GM18519 (cell line): ENCODE results near the gene EXOSC9.

Experiments used
- ATAC-seq: cut with Tn5 transposase; IDR thresholded peaks from one replicate; pipeline ENCODE4 v1.9.1; 2021; ENCODE audit warnings: mild to moderate bottlenecking, moderate library complexity; ENCODE audit not compliant: unreplicated experiment, low FRiP score

The EXOSC9 gene

DNA sequence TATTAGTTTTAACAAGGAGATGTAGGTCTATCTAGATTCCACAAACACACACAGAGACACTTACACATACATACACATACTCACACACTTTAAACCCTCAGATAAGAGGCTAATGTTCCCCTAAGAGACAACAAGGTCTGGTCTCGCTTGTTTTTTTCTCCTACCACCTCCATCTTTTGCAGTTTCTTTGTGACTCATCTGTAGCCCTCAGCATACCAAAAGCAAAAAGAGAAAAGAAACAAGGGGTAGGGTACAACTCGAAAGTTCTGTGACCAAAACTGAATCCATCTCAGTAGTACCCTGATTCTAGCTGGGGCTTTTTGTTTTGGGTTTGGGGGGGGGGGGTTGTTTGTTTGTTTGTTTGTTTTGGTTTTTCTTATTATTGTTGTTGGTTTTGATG lies 12.2 kb upstream of the EXOSC9 start:
- peak; percentile 86 for ATAC-seq

DNA sequence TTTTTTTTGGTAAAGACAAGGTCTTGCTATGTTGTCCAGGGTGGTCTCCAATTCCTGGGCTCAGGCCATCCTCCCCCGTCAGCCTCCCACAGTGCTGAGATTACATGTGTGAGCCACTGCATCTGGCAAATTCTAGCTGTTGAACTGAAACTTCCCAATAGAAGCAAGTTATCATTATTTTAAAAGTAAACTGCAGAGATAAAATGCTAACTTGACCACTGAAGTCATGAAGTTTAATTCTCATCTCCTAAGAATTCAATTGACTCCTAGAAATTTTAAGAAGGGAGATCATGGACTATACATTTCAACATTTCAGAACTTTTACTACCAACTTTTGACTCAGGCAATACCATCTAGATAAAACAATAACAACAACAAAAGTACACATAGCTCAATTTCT lies 11.7 kb upstream of the EXOSC9 start:
- ATAC-seq = no peak

DNA sequence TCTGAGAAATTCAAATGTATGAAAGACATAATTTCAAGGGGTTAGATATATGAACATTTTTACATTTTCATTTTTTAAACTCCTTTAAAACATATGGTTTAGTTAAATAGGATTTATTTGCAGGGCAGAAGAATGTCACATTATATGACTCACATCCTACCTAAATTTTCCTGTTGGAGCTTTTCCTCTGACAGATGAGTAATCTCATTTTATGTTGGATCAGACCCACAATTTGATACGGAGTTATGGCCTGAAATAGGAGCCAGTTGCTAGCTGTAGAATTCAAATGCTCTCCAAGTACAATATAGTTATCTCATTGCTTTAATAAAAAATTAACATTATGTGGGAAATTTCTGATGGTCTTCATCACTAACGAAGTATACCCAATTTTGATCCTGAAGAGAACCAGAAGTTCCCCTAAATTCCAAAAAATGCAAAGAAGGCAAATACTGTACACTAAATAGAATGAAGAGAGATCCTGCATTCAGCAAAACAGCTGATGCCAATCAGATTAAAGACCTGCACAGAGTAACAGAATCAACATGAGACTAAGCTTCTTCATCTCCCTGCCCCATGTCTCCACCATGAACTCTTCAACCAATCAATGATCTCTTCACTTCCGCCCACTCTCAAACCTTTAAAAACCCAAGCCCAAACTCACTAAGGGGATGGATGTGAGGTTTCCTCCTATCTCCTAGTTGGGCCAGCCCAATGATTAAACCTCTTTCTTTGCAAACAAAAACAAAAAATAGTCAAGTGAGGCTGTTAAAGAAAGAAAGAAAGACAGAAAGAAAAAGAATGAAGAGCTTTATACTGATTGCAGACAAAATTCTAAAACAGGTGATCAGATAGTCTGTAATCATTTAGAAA lies 10.9 kb upstream of the EXOSC9 start:
- ATAC-seq = no peak

DNA sequence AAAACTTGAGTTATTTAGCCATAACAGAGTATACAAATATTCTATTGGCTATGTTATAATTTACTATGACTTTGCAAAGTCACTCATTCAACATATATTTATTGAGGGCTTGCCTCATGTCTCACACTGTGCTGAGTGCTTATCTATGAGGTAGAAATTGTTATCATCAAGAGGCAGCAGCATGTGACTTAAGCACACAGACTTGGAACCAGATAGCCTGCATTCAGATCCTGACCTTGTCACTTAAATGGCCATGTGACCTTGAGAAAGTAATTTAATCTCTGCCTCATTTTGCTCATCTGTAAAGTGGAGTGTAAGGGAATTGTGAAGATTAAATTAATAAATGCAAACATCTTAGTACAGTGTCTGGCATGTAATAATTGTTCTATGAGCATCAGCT lies 10.1 kb upstream of the EXOSC9 start:
- no peak for ATAC-seq

DNA sequence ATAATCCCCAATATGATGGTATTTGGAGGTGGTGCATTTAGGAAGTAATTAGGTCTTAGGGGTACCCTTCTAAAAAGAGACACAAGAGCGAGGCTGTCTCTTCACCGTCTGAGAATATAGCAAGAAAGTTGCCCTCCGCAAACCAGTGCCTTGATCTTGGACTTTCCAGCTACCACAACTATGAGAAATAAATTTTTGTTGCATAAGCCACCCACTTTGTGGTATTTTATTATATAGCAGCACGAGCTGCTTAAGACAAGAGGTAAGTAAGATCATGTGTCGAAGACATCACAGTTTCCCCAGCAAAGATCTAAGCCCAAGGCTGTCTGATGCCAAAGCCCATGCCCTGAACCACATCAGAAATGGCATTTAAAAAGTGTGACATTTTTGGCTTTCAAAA lies 9.6 kb upstream of the EXOSC9 start:
- no peak for ATAC-seq

DNA sequence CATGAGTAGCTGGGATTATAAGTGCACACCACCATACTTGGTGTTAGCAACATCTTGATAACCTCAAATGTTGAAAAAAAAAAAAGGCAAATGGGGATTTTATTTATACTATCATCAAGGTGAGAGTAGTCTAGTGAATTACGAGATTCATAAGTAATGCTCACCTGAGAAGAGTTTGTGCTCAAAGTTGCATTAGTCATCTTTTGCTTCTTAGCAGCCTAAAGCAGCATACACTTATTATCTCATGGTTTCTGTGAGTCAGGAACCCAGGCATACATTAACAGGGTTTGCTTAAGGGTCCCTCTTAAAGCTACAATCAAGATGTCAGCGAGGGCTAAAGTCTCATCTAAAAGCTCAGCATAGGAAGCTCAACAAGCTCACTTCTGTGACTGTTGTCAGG lies 8.2 kb upstream of the EXOSC9 start:
- ATAC-seq = no peak

DNA sequence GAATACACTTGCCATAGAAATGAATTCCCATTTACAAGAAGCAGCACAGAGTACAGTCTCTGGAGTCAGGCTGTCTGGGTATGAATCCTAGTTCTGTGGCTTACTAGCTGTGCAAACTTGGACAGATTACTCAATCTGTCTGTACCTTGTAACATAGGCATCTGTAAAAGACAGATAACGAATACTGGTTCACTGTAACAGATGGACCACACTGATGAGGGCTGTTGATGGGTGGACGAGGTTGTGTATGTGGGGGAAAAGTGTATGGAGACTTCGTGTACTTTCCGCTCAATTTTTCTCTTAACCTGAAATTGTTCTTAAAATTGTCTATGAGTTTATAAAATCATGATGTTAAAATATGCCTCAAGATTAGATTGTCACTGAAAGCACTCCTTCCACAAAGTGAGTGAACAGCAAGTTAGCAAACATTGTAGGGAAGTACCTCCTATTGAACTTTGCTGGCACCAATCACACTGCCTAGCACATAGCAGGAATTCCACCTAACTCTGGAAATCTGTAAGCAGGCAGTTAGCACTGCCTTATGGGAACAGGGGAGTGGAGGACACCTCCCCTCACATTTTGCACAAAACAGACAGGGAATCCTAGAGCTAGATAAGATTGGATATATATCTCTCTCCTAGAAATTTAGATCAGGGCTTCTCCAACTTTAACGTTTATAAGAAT lies 6.5 kb upstream of the EXOSC9 start:
- ATAC-seq = no peak

DNA sequence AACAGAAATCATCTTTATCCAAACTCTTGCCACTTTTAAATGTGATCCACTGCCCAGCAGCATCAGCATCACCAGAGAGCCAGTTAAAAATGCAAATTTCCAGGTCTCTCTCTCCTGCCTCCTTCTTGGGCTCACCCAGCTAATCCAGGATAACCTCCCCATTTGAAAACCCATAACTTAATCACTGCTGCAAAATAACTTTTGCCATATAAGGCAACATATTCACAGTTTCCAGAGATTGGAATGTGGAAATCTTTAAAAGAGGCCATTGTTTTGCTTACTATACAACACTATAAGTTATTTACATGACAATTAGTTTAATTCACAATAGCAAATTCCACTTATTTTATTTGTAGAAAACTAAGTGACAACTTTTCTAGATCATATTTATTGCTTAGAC lies 4.8 kb upstream of the EXOSC9 start:
- no peak for ATAC-seq

DNA sequence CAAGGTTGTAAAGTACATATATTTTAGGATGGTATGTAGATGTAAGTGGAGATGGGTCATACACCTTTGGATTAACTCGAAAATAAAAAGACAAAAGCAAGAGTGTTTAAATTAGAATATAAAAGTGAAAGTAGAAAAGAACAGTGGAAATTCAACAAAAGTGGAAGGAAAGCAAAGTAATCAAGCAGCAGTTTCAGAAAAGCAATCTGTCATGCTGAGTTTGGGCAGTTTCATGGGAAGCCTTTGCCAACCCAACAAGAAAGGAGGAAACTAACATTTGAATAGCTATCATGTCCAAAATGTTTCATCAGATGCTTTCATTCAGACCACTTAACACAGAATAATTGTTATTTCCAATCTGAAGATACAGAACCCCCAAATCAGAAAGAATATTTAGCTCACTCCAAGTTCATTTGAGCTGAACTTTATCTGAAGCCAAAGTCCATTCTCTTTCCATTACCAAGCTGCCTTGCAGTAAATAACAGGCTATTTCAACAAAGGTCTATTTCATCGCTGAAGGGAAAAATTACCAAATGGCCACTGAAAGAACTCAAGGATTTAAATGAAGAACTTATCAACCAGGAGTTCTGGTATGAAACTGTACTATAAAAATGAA lies 1.8 kb upstream of the EXOSC9 start:
- ATAC-seq = no peak

DNA sequence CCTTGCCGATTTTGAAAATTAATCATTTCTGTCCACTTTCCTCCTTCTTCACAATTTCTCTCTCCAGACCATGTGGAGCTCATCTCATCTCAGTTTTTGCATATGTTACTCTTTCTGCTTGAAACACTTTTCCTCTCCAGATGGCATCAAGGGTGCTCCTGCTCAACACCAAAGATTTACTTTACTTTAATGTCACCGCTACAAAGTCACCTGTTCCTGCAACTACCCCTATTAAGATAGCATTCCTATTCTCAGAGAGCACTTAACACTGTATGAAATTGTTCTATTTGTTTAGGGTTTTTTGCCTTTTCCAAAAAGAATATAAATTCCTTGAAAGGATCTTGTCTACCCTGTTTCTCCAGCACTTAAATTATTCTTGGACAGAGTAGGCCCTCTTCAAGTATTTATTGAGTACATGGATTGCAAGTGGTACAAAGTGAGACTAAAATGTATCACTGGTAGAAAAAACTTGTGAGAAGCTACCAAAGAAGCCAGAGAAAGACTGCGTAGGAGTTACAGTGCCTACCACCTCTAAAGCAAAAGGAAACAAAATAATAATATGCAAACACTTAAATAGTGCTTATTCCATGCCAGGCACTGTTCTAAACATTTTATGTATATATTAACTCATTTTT lies 1.1 kb upstream of the EXOSC9 start:
- no peak for ATAC-seq

DNA sequence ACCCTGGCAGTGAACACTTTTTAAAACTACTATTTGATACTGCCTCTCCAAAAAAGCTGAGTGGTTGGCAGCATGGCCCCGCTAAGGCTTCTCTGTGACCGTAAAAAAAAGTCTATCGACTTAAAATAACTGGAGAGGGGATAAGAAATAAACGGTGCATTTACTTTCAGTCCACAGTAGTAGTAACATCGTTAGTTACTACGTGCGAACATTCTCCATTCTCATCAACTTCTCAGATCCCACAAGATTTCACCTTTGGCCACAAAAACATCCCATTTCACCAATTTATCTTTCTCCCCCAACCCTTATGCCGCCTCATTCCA lies 524 bp upstream of the EXOSC9 start:
- peak; percentile 17 for ATAC-seq

DNA sequence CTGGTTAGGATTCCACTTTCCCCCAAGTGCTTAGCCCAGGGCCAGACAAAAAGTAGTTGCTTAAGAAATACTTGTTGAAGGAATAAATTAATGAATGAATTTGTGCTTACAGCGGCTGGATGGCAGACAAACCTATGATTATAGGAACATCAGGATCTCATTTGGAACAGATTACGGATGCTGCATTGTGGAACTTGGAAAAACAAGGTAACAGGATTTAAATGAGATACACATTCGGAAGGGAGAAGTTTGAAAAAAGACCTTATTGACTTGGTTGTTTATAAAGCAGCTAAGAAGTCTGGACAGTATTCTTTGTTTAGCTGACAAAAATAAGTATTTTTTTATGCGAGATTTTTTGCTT lies 572 bp downstream of the EXOSC9 start:
- no peak for ATAC-seq

DNA sequence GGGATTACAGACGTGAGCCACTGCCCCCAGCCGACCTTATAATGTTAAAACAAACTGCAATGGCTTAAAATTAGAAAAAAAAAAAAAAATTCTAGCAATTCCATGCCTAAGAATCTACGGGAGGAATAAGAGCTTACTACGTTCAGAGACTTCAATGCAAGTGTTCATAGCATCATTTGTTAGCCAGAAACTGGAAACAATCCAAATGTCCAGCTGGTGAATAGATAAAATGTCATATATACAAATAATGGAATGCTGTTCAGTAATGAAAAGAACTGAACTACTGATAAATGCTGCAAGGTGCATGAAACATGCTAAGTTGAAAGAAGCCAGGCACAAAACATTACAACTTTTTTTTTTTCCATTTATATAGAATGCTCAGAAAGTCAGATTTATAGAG lies 5.3 kb downstream of the EXOSC9 start:
- no peak for ATAC-seq

DNA sequence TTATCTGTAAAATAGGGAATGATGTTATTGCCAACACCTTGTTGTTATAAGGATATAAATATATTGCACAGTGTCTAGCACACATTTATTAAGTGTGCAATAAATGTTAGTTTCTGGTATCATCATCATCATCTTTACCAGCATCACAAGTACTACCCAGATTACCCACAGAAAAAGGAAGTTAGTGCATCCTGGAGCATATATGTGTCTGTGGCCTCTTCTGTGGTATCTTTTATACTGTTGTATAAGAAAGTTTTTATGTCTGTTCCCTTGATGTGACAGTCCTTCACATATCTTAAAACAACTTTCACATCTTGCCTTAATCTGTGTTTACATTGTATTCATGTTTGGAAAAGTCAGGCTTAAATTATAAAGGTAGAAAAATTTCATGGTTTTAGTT lies 10.0 kb downstream of the EXOSC9 start:
- no peak for ATAC-seq

DNA sequence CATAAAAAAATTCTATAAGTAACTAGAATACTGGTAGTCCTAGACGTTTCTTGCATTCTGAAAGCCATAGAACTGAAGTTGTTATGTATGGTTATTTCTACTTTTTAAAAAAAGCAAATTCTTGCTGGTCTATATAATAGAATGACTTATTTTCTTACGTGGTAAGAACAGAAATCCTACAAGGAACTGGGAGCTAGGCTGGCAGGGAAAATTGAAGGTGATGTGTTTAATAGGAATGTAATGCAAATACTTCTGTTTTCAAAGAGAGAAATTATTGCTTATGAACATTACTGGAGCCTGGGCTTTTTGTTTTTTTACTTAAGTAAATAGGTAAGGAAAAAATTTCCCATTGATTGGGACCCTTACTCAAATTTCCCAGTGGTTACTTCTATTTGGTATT lies 13.6 kb downstream of the EXOSC9 start:
- ATAC-seq = no peak

DNA sequence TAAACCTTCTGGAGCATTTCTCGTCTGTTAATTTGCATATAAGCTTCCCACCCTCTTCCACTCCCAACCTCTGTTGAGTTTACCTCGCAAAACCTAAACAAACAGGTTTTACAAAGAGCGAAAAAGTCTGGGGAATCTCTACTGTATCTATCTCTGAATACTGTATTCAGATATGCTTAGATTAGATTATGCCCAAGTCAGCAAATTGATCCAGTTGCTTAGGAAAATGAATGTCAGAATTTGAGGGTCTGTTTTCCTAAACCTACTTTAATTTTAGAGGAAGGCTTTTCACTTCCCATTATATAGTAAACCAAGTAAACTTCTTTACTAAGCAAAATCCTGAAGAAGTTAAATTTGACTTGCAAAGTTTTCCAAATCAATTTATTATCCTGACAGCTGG lies 15.9 kb downstream of the EXOSC9 start:
- no peak for ATAC-seq

DNA sequence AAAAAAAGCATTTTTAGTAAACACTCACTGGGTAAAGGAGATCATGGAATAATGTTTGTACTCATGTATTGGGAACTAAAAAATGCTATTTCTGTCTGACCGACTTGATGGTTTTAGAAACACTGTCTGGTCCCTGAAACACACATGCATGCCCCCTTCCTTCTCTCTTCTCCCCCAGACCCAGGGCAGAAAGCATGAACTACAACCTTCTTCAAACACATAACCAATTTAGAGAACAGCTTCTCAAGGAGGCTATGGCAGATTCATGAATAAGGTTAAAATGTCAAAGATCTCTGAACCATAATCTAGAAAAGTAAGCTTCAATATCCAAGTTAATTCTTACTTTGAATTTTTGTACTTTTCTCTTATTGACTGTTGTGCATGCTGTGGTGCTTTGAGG lies 16.6 kb downstream of the EXOSC9 start:
- no peak for ATAC-seq

DNA sequence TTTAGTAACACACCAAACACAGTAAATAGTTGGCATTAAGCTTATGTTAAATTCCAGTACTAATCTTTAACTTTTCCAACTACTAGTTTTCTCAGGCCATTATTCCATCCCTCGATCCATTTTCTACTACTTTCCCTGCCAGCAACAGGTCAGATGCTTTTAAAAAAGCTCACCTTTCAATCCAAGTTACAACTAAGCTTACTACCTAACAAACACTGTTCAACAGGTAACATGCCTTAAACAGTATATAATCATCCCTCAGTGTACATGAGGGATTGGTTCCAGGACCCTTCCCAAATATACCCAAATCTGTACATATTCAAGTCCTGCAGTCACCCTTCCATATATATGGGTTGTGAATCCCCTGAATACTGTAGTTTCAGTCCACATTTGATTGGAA lies 17.1 kb downstream of the EXOSC9 start:
- no peak for ATAC-seq

DNA sequence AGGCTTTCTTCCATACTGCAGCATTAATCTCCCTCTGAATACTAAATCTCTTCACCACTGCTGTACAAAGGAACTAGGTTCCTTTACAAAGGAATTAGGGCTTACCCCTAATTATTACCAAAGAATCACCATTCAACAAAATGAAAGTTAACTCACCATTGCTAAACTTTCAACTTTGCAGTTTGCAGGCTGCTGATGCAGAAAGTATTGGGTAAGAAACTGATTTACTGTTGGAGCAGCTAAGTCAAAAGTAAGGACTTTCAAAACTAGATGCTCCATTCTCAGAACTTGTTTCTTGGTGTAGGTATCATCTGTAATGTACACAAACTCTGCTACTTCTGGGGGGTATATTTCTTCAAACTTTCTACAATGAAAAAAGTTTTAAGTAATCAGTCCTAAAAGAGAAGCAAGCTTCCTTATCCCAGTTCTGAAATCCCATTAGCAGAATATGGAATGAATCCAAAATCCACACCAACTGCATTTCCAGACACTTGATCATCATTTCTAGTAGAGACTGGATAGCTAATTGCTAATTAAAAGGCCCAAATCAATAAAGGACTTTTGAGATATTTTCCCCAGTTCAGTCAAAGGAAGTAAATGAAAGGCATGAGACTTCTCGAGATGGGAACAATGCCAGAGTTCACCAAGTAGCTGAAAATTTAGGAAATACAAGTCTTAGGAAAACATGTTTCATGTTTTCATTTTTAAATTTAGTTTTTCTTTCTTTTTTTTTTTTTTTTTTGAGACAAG lies 18.3 kb downstream of the EXOSC9 start:
- ATAC-seq = no peak

DNA sequence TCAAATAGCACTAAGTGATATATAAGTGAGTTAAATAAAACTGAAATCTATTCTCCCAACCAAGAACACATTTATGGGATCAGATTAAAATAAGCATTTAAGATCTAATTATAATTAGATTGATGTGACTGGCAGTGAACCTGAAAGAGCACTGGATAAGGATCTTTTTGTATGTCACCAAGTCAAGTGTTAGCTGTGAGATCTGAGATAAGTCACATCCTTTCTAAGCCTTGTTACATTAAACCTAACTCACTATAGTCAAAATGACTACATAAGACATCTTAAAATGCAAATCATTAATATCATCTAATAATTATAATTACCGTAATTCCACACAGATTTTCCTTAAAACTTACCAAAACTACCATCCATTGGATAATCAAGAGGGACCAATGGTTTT lies 20.9 kb downstream of the EXOSC9 start:
- no peak for ATAC-seq
